GM21447 (cell line): ENCODE data around the gene DHDH.

Experiments used
- ATAC-seq: cut with Tn5 transposase; IDR thresholded peaks from one replicate; pipeline ENCODE4 v1.9.1; 2021; ENCODE audit not compliant: unreplicated experiment

DHDH gene

GRCh38 chr19:48991011-48991609, 57.6 kb downstream of the DHDH start:
- ATAC-seq = no peak

DNA sequence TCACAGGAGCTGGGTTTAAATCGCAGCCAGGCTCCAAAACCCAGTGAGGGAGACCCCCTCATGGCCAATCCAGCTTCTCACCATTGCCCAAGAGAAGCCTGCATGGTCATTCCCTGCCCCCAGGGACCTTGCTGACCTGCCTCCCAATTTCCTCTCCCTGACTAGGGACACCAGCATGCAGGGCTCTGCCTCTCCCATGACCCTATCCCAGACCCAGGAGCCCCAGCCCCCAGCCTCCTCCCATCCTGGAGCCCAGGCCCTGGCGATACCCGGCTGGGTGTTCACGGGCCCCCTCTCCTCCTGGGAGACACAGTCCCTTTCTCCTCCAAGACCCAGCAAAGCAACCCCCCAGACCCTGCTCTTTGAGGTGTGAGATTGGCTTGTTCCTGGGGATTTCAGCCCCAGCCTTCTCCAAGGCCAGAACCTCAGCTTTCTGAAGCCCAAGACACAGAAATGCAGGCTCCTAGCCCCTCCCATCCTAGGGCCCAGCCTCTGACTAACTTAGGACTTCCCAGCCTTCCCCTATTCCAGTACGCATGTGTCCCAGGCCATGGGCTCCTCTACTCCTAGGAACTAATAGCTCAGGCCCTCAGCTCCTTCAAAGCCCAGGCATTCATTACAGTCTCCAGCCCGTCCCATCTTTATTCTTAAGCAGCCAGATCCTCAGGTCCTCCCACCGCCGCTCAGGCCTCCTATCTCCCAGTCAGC, 58.5 kb downstream of the DHDH start:
- ATAC-seq = no peak

DNA sequence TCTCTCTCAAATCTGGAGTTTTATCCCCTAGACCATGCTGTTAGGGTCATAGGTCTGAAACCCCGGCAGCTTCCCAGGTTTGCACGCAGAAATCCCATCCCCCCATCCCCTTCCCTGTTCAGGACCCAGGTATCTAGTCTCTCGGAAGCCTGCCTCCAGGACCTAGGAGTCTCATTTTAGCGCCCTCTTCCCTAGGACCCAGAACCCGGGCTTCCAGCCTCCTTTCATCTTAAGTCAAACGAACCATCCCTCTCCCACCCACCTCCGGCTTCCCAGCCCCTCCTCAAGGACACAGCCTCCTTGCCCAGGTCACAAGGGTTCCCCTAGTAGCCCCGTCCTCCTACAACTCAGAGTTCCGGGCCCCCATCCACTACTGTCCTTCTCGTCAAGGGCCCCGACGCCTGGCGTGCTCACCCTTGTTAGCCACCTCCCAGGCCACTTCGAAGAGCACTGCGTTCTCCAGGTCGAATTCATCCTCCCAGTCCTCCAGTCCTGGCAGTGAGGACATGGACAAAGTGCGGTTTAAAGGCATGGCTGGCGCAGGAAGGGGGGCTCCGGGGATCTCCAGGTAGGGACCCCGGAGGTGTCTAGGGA, 59.2 kb downstream of the DHDH start:
- ATAC-seq = peak; percentile 13

GRCh38 chr19:48993175-48994034, 59.9 kb downstream of the DHDH start, which contains the start of the genes GYS1 and RUVBL2:
Gene GYS1 (minus strand): TSS chr19:48993309. CDS start chr19:48993112, 197 bp downstream.
Gene RUVBL2 (plus strand): TSS chr19:48993887. CDS start chr19:48993912, 25 bp downstream.
- peak; percentile 87 for ATAC-seq

DNA sequence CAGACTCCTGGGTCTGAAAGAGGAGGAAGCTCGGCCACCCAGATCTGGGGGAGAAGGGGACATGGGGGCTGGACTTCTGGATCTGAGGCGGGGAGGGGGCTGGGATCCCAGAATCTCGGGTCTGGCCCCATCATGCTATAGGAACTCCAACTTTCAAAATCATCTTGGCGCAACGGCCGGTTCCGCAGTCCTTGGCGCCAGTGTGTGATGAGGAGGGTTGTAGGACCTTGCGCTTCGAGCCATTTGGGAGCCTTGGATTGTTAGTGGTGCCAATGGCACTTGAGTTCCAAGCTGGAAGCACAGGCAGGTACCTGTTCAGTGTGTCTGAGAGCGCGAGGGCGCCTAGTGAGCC, 60.5 kb downstream of the DHDH start:
- no peak for ATAC-seq
